Panc1 (cell line): ENCODE results near the gene RGCC. TPM values are rescaled to one million over a fixed set of nuclear protein-coding genes. Genes with fewer than 3 reads are reported as not detected.

ENCODE experiments used
- total RNA-seq: library from RNA; stranded (reverse); gene quantifications from one replicate; pipeline ENCODE4 v1.2.1, GENCODE V29; 2021; ENCODE audit not compliant: unreplicated experiment

RGCC gene
- total RNA-seq, 1 experiment from 2014 or later = 6.7 TPM

Other genes with a start within 250 kb of the RGCC start
- 13.7 TPM for gene MTRF1, start 194.0 kb upstream of the RGCC start, total RNA-seq
- gene NAA16, start 146.3 kb upstream of the RGCC start, total RNA-seq = 24.2 TPM